Keratinocyte (primary cell): ENCODE data around the gene NIPAL4. TPM values are rescaled to one million over a fixed set of nuclear protein-coding genes. Genes with fewer than 3 reads are reported as not detected.

Source experiments
- DNase-seq: peaks from one replicate; pipeline ENCODE4 v3.0.0-alpha.2; 2011; ENCODE audit warnings: low read depth, missing footprints, low spot score
- FAIRE-seq: peaks from 2 replicates; lab custom pipeline; 2011; peaks lifted over from hg19 to GRCh38; lab: Jason Lieb, UNC
- H2AFZ ChIP-seq: 2 replicates; pipeline ENCODE4 v1.6.0; 2012; ENCODE audit warnings: low read length, control low read depth, inconsistent platforms; ENCODE audit not compliant: control insufficient read depth
- H3K27ac ChIP-seq: 2 replicates; pipeline ENCODE4 v1.5.1; 2011; ENCODE audit warnings: low read length; ENCODE audit not compliant: control insufficient read depth, insufficient read depth
- H3K27me3 ChIP-seq: 3 replicates; pipeline ENCODE4 v1.6.0; 2011; ENCODE audit warnings: low read length; ENCODE audit not compliant: control insufficient read depth, insufficient read depth; ENCODE audit errors: extremely low read depth
- H3K36me3 ChIP-seq, 2 experiments: 2 replicates in 1 of 2; 3 replicates in 1 of 2; pipeline ENCODE4 v1.5.1; 2011; ENCODE audit warnings: low read length in 2 of 2, mild to moderate bottlenecking in 1 of 2; ENCODE audit not compliant: control insufficient read depth in 2 of 2, insufficient read depth in 2 of 2; ENCODE audit errors: extremely low read depth in 1 of 2
- H3K4me1 ChIP-seq: 3 replicates; pipeline ENCODE4 v1.5.1; 2011; ENCODE audit warnings: low read length; ENCODE audit not compliant: control insufficient read depth, insufficient read depth; ENCODE audit errors: extremely low read depth
- H3K4me2 ChIP-seq: 3 replicates; pipeline ENCODE4 v1.6.0; 2011; ENCODE audit warnings: low read depth, low read length; ENCODE audit not compliant: control insufficient read depth, insufficient read depth; ENCODE audit errors: extremely low read depth
- H3K4me3 ChIP-seq, 3 experiments: fragments of 200-600 bp in 1 of 3; sonication (generic) in 1 of 3; 2 replicates in 2 of 3; 3 replicates in 1 of 3; pipeline ENCODE4 v1.5.1; 2011 to 2016; ENCODE audit warnings: low read length in 3 of 3, mild to moderate bottlenecking in 3 of 3, control low read depth in 2 of 3, inconsistent platforms in 1 of 3, low read depth in 1 of 3, mixed read lengths in 1 of 3, mixed run types in 1 of 3, moderate library complexity in 1 of 3; ENCODE audit not compliant: control insufficient read depth in 2 of 3, insufficient read depth in 2 of 3; ENCODE audit errors: extremely low read depth in 1 of 3
- H3K79me2 ChIP-seq: 2 replicates; pipeline ENCODE4 v1.6.0; 2012; ENCODE audit warnings: low read length; ENCODE audit not compliant: control insufficient read depth, insufficient read depth
- H3K9ac ChIP-seq: 3 replicates; pipeline ENCODE4 v1.6.0; 2011; ENCODE audit warnings: low read length; ENCODE audit not compliant: control insufficient read depth, insufficient read depth; ENCODE audit errors: extremely low read depth
- H3K9me1 ChIP-seq: 3 replicates; pipeline ENCODE4 v1.6.0; 2011; ENCODE audit warnings: low read length; ENCODE audit not compliant: control insufficient read depth, insufficient read depth; ENCODE audit errors: extremely low read depth
- H3K9me3 ChIP-seq: 2 replicates; pipeline ENCODE4 v1.5.1; 2012; ENCODE audit warnings: low read depth, low read length; ENCODE audit not compliant: control insufficient read depth
- H4K20me1 ChIP-seq: 3 replicates; pipeline ENCODE4 v1.6.0; 2011; ENCODE audit warnings: low read length; ENCODE audit not compliant: control insufficient read depth, insufficient read depth; ENCODE audit errors: extremely low read depth
- EZH2 ChIP-seq: IDR thresholded peaks from one replicate; pipeline ENCODE4 v1.6.1; 2012; ENCODE audit warnings: inconsistent platforms, mild to moderate bottlenecking, low read length, moderate library complexity
- dilution Hi-C: fragments of 300-500 bp; cut with MboI; formaldehyde crosslinking; loops from one replicate; pipeline ENCODE4 v1.7.0; 2020; ENCODE audit warnings: low sequenced_read_pairs; ENCODE audit not compliant: extremely low pct_ligation_motif_present
- polyA plus RNA-seq, 5 experiments: library from polyadenylated mRNA; depleted of rRNA in 3 of 5; stranded (reverse) in 3 of 5; stranded (forward) in 1 of 5; unstranded in 1 of 5; fragments of >200 nt; gene quantifications; 1 replicate in 1 of 5; 2 replicates in 3 of 5; 3 replicates in 1 of 5; pipeline versions ENCODE4 v1.2.1 to v1.2.3, GENCODE V29; 2011 to 2012; ENCODE audit warnings: missing spikeins in 2 of 5, low read depth in 1 of 5, low replicate concordance in 1 of 5
- TF ChIP-seq, protein P1 (sequence below), 3 experiments: IDR thresholded peaks in 1 of 3; conservative IDR thresholded peaks in 1 of 3; optimal IDR thresholded peaks in 1 of 3; 2 replicates in 2 of 3; 3 replicates in 1 of 3; pipeline versions ENCODE3 to v1.5.1; 2011; ENCODE audit warnings: low read length in 3 of 3, mild to moderate bottlenecking in 3 of 3, moderate library complexity in 2 of 3, control low read depth in 1 of 3, inconsistent platforms in 1 of 3; ENCODE audit not compliant: insufficient read depth in 2 of 3; ENCODE audit errors: extremely low read depth in 1 of 3

The NIPAL4 gene
- polyA plus RNA-seq, 1 donor (not counting 4 experiments of a cell fraction or from before 2014, with no cell fraction given), result 10.3 TPM

DNA sequence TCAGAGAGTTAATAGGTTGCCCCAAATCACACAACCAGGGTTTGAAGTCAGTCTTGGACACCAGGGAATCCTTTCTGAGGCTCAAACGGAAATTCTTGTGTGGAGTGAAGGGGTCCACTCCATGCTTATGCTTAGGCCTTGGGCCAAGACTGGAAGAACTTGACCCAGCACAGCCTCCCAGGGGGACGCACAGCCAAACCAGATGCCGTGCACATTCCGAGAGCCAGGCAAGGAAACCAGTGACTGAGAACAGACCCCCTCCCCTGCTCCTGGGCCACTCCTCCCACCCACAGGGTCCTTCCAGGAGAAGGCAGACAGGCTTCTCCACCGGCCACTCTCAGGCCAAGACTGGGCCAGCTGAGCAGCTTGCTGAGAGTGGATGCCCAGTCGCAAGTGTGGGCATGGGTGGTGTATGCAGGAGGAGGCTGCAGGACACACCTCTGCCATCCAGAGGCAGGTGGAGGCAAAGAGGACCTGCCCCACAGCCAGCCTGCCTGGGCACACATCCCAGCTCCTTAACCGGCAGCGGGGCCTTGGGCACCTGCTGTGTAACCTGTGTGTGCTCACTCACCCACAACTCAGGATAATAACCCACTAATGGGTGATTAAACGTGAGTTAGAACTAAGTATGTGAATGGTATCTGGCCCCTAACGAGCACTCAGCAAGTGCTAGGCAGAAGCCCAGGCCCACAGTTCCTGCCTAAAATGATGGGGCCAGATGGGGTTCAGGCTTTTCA is 38.0 kb downstream of the NIPAL4 start:
- Histone ChIP-seq H3K79me2 (no peaks in the 10 kb centered on the region), H3K4me3 (no peak overlapping the region), H4K20me1 (no peaks in the 10 kb centered on the region), H3K27ac (no peak overlapping the region), H2AFZ (no peak overlapping the region), H3K27me3 (no peaks in the 10 kb centered on the region), H3K4me1 (no peaks in the 10 kb centered on the region), H3K9ac (no peak overlapping the region), H3K4me2 (no peak overlapping the region), H3K9me3 (no peaks in the 10 kb centered on the region), H3K9me1 (no peaks in the 10 kb centered on the region), H3K36me3 (peaks cover 0 to 32% of the 10 kb centered on the region in 2 experiments)
- no peak for DNase-seq
- dilution Hi-C loops, result no loop called here
- TF ChIP-seq, protein P1, sequence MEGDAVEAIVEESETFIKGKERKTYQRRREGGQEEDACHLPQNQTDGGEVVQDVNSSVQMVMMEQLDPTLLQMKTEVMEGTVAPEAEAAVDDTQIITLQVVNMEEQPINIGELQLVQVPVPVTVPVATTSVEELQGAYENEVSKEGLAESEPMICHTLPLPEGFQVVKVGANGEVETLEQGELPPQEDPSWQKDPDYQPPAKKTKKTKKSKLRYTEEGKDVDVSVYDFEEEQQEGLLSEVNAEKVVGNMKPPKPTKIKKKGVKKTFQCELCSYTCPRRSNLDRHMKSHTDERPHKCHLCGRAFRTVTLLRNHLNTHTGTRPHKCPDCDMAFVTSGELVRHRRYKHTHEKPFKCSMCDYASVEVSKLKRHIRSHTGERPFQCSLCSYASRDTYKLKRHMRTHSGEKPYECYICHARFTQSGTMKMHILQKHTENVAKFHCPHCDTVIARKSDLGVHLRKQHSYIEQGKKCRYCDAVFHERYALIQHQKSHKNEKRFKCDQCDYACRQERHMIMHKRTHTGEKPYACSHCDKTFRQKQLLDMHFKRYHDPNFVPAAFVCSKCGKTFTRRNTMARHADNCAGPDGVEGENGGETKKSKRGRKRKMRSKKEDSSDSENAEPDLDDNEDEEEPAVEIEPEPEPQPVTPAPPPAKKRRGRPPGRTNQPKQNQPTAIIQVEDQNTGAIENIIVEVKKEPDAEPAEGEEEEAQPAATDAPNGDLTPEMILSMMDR (optimal IDR thresholded peaks at IDR 0.05 in 1 of 3, IDR thresholded peaks at IDR 0.05 in 1 of 3, conservative IDR thresholded peaks at IDR 0.05 in 1 of 3; ENCODE audit: extremely low read depth in 1 of 3, insufficient read depth in 2 of 3, low read length in 3 of 3), result no peak
- TF ChIP-seq EZH2, result no peak
- FAIRE-seq, result no peak

DNA sequence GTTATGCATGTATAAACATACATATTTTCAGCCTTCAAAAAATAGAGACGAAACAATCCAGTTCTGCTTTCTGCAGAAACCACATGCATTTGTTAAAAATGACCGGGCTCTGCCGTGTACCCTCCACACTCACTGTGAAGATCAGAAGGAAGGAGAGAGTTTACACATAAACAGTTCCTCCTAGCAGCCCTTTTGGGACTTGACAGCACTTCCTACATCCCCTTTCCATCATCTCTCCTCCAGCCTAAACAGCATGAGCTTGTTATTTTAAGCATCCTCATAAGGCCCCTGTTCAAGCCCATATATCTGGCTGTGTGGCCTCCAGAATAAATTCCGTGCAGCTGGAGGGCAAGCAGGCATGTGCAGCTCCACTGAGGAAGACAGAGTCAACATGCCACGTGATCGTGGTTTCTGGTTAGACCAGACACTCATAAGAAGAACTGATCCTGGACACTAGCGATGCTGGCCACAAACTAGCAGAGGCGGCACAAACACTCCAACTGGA is 42.2 kb downstream of the NIPAL4 start:
- H2AFZ ChIP-seq, result no peak overlapping the region
- no peak overlapping the region for H3K4me2 ChIP-seq
- dilution Hi-C loops, result no loop called here
- H3K4me3 ChIP-seq, result no peak overlapping the region
- DNase-seq, result no peak
- H4K20me1 ChIP-seq, result no peaks in the 10 kb centered on the region
- H3K27me3 ChIP-seq, result no peaks in the 10 kb centered on the region
- H3K9me1 ChIP-seq, result no peaks in the 10 kb centered on the region
- no peak for FAIRE-seq
- H3K4me1 ChIP-seq, result no peaks in the 10 kb centered on the region
- H3K9me3 ChIP-seq, result no peaks in the 10 kb centered on the region
- H3K36me3 ChIP-seq, result peaks cover 0 to 31% of the 10 kb centered on the region in 2 experiments
- H3K9ac ChIP-seq, result no peak overlapping the region
- no peak overlapping the region for H3K27ac ChIP-seq
- TF ChIP-seq EZH2, result no peak
- TF ChIP-seq, protein P1 (optimal IDR thresholded peaks at IDR 0.05 in 1 of 3, IDR thresholded peaks at IDR 0.05 in 1 of 3, conservative IDR thresholded peaks at IDR 0.05 in 1 of 3; ENCODE audit: extremely low read depth in 1 of 3, insufficient read depth in 2 of 3, low read length in 3 of 3), result no peak
- H3K79me2 ChIP-seq, result no peaks in the 10 kb centered on the region
